H54 (cell line): Measurements from ENCODE around the gene SLF1.

Experiments
- DNase-seq: peaks from one replicate; pipeline ENCODE4 v3.0.0; 2011; ENCODE audit warnings: low spot score, mixed read lengths; ENCODE audit not compliant: insufficient read length
- FAIRE-seq: peaks from 3 replicates; lab custom pipeline; 2011; peaks lifted over from hg19 to GRCh38; lab: Jason Lieb, UNC
- POLR2A ChIP-seq: IDR thresholded peaks from 2 replicates; pipeline ENCODE4 v1.6.1; 2011; ENCODE audit warnings: low read depth, mild to moderate bottlenecking, low read length

SLF1 gene

DNA sequence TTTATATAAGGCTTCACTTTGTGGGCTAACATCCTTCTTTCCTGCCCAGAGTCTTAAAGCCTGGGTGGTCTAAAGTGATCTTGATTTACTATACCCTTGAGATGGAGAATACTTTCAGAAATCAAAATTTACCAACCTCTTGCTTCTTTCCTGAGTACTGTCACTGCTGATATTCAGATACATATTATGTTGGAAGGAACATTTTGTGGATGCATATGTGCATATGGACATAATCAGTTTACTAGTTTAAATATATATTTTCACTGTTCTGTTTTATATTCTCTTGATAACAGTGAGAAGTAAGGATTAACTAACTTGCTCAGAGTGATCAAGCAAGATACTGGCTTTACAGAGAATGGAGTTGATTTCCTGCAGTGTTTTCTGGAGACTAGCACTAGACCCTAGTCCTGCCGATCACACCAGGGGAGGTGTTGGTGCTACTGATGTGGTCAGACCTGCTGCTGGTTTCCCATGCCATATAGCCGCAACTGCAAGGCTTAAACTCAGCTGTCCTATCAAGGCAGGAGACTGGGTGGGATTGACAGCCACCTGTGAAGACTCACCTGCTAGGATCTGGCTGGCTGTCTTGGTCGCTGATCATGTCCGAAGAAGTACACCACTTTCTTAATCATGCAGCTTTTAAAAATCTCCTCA is 57.6 kb downstream of the SLF1 start:
- TF ChIP-seq POLR2A: no peak
- FAIRE-seq: no peak

GRCh38 chr5:94682814-94683520 is 64.5 kb downstream of the SLF1 start:
- DNase-seq: no peak
- no peak for FAIRE-seq
- TF ChIP-seq POLR2A: no peak

More for the DNA sequence above, 57.6 kb downstream of the SLF1 start:
- no peak for DNase-seq

- no peak for TF ChIP-seq POLR2A
- peak; percentile 60 for FAIRE-seq
Measured at GRCh38 chr5:94689908-94690307, 71.4 kb downstream of the SLF1 start.

DNA sequence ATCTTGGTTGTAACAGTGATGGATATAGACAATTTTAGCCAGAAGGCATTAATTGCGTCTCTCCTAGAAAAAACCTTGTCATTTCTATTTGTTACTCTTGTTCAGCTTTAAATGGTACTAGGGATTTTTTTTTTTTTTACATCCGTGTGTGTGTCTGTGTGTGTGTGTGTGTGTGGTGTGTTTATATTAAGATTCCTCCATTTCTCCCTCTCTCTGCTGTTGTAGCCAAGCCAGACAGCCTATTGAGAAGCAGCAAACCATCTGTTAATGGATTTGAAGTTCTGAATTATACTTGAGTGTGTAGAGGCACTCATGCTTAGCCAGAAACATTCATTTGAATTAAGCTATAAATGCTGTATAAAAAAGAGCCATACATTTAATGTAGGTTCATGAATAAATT is 72.3 kb downstream of the SLF1 start:
- FAIRE-seq (no peak), DNase-seq (no peak)
- TF ChIP-seq POLR2A: no peak

More at GRCh38 chr5:94689908-94690307, 71.4 kb downstream of the SLF1 start:
- DNase-seq: no peak

GRCh38 chr5:94691291-94691690 is 72.8 kb downstream of the SLF1 start:
- no peak for TF ChIP-seq POLR2A
- FAIRE-seq (no peak), DNase-seq (no peak)

DNA sequence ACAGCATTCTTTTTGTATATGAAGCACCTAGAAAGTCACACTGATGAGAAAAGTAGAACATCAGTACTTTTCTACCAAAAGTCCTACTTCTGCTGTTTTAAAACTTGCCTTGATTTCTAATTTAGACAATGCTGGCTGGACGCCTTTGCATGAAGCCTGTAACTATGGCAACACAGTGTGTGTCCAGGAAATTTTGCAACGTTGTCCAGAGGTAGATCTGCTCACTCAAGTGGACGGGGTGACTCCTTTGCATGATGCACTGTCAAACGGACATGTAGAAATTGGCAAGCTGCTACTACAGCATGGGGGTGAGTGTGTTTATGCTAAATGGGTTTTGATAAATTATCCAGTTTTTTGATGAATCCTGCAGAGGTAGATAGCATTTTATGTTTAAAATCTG is 73.5 kb downstream of the SLF1 start:
- DNase-seq: no peak
- FAIRE-seq: peak; percentile 97
- TF ChIP-seq POLR2A: no peak

DNA sequence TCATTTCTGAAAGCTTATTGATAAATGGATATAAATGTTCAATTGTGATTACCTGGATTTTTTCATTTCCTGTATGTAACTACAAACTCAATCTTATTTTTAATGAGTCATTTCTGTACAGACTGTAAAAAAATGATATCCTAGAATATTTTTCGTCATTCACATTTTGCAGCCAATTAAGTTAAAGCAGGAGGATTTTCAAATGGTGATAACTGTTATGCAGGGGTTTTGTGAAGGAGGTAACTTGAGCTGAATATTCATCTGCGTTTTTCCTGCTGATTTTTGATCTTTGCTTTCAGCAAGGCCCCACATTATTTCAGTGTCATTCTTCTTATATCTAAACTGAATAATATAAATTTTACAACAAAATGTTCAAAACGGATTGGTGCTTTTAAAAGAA is 74.1 kb downstream of the SLF1 start:
- no peak for TF ChIP-seq POLR2A
- DNase-seq (no peak), FAIRE-seq (peak; percentile 27)

GRCh38 chr5:94693043-94693822 is 74.8 kb downstream of the SLF1 start:
- no peak for TF ChIP-seq POLR2A
- FAIRE-seq (peak; percentile 83), DNase-seq (no peak)

- no peak for FAIRE-seq
- DNase-seq: no peak
- no peak for TF ChIP-seq POLR2A
Measured at GRCh38 chr5:94693845-94694370, 75.4 kb downstream of the SLF1 start.

DNA sequence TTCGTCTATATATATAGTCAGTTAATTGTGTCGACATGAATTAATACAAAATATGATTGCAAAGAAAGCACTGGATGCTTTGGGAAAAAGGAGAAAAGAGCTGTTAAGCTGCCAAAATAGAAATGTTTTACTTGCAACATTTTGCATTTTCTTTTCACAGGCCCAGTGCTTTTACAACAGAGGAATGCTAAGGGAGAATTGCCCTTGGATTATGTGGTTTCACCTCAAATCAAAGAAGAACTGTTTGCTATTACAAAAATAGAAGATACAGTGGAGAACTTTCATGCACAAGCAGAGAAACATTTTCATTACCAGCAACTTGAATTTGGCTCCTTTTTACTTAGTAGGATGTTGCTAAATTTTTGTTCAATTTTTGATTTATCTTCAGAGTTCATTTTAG is 76.2 kb downstream of the SLF1 start:
- no peak for DNase-seq
- no peak for FAIRE-seq
- TF ChIP-seq POLR2A: no peak

DNA sequence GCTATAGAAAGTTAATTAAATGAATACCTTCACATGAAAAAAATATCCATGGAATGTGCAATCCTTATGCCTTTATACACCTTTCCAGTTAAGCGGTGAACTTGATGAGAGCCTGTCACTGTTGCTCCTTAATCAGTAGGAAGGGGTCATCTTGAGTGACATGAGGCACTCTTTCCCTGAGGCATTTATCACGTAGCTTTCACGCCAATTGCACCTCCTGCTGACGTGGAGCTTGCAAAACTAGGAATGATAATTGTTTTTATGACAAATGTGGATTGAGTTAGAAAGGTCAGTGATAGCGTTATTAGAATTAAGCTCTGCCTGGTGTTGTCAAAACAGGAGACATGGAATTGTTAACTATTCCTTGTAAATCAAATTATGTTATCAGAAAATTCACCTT is 79.7 kb downstream of the SLF1 start:
- no peak for TF ChIP-seq POLR2A

DNA sequence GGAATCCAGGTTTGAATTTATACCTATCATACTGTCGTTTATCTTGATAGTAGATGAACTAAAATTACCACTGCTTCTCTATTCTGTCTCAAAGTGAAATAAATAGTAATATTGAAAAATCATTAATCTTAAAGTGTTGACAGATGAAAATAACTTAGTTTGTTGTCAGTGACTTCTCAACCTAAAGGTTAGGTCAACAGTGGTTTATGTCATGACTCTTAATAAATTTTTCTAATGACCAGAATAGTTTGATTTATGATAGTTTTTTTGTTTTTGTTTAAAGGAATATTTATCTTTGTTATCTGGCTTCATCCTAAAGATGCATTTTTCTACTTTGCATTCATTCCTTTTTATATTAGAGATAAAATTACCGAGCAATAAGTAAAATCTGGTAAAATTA is 81.1 kb downstream of the SLF1 start:
- no peak for TF ChIP-seq POLR2A
- no peak for FAIRE-seq
- DNase-seq: no peak

More for the DNA sequence above, 79.7 kb downstream of the SLF1 start:
- no peak for DNase-seq
- FAIRE-seq: no peak

GRCh38 chr5:94700592-94700991 is 82.1 kb downstream of the SLF1 start:
- no peak for TF ChIP-seq POLR2A
- DNase-seq (no peak), FAIRE-seq (no peak)

GRCh38 chr5:94702729-94703128 is 84.3 kb downstream of the SLF1 start:
- TF ChIP-seq POLR2A: no peak
- FAIRE-seq: no peak

More at GRCh38 chr5:94702729-94703128, 84.3 kb downstream of the SLF1 start:
- no peak for DNase-seq
